IPS-NIHi11 (cell line): ENCODE results near the gene GRIA4.

ENCODE experiments used
- DNase-seq: peaks from one replicate; pipeline ENCODE4 v3.0.0; 2012; ENCODE audit warnings: mixed read lengths, low spot score

The GRIA4 gene

GRCh38 chr11:105609832-105610781, at the start of gene GRIA4:
Gene GRIA4, plus strand, starts transcription at chr11:105610073. Its CDS starts 925 bp downstream, at chr11:105610998.
- DNase-seq: peak; percentile 41

- no peak for DNase-seq
Observed at GRCh38 chr11:105573091-105573490, 36.8 kb upstream of the GRIA4 start.

GRCh38 chr11:105574974-105575373, 34.9 kb upstream of the GRIA4 start:
- DNase-seq: no peak

GRCh38 chr11:105577641-105578040, 32.2 kb upstream of the GRIA4 start:
- no peak for DNase-seq

GRCh38 chr11:105579111-105579510, 30.8 kb upstream of the GRIA4 start:
- no peak for DNase-seq

GRCh38 chr11:105582497-105582896, 27.4 kb upstream of the GRIA4 start:
- DNase-seq: no peak

GRCh38 chr11:105588001-105588400, 21.9 kb upstream of the GRIA4 start:
- DNase-seq: no peak

GRCh38 chr11:105589346-105589745, 20.5 kb upstream of the GRIA4 start:
- no peak for DNase-seq

- no peak for DNase-seq
Observed at GRCh38 chr11:105592035-105592434, 17.8 kb upstream of the GRIA4 start.

- no peak for DNase-seq
Observed at GRCh38 chr11:105598371-105598770, 11.5 kb upstream of the GRIA4 start.

GRCh38 chr11:105603156-105603555, 6.7 kb upstream of the GRIA4 start:
- DNase-seq: no peak

- DNase-seq: peak; percentile 29
Observed at GRCh38 chr11:105609341-105609781, 512 bp upstream of the GRIA4 start.

GRCh38 chr11:105610871-105611571, 1.1 kb downstream of the GRIA4 start:
- DNase-seq: no peak

- no peak for DNase-seq
Observed at GRCh38 chr11:105611572-105612441, 1.9 kb downstream of the GRIA4 start.

- DNase-seq: no peak
Observed at GRCh38 chr11:105612771-105613170, 2.9 kb downstream of the GRIA4 start.

- no peak for DNase-seq
Observed at GRCh38 chr11:105613183-105613582, 3.3 kb downstream of the GRIA4 start.

GRCh38 chr11:105618343-105618955, 8.6 kb downstream of the GRIA4 start:
- no peak for DNase-seq

GRCh38 chr11:105619556-105619955, 9.7 kb downstream of the GRIA4 start:
- no peak for DNase-seq

- DNase-seq: no peak
Observed at GRCh38 chr11:105622016-105622415, 12.1 kb downstream of the GRIA4 start.

- DNase-seq: no peak
Observed at GRCh38 chr11:105632316-105632715, 22.4 kb downstream of the GRIA4 start.

- no peak for DNase-seq
Observed at GRCh38 chr11:105635466-105635865, 25.6 kb downstream of the GRIA4 start.

- DNase-seq: no peak
Observed at GRCh38 chr11:105636496-105636895, 26.6 kb downstream of the GRIA4 start.
